ENCODE results near the gene SCN2A.
"Not testable (repeated sequence)": the region's sequence is repeated elsewhere in the genome, so short reads cannot be mapped to it uniquely, and the experiment has no call there.

SCN2A gene

GRCh38 chr2:165256618-165257017, 17.4 kb downstream of the SCN2A start:
- DNase-seq, result no peak

- not testable (repeated sequence) for DNase-seq
Measured at GRCh38 chr2:165260347-165260746, 21.1 kb downstream of the SCN2A start.

GRCh38 chr2:165268754-165269153, 29.5 kb downstream of the SCN2A start:
- no peak for DNase-seq

GRCh38 chr2:165273176-165273575, 34.0 kb downstream of the SCN2A start:
- DNase-seq, result no peak

- no peak for DNase-seq
Measured at GRCh38 chr2:165274698-165275097, 35.5 kb downstream of the SCN2A start.

GRCh38 chr2:165275932-165276331, 36.7 kb downstream of the SCN2A start:
- DNase-seq, result no peak

GRCh38 chr2:165277295-165277694, 38.1 kb downstream of the SCN2A start:
- DNase-seq, result no peak

- no peak for DNase-seq
Measured at GRCh38 chr2:165277860-165278656, 38.8 kb downstream of the SCN2A start.

GRCh38 chr2:165280356-165280755, 41.1 kb downstream of the SCN2A start:
- DNase-seq, result no peak

- DNase-seq, result no peak
Measured at GRCh38 chr2:165281387-165281786, 42.2 kb downstream of the SCN2A start.

- DNase-seq, result no peak
Measured at GRCh38 chr2:165283342-165283741, 44.1 kb downstream of the SCN2A start.

- no peak for DNase-seq
Measured at GRCh38 chr2:165287094-165287778, 48.0 kb downstream of the SCN2A start.

- DNase-seq, result no peak
Measured at GRCh38 chr2:165289069-165289468, 49.9 kb downstream of the SCN2A start.

GRCh38 chr2:165293440-165294420, 54.5 kb downstream of the SCN2A start:
- DNase-seq, result peak; percentile 8

- no peak for DNase-seq
Measured at GRCh38 chr2:165294912-165295311, 55.7 kb downstream of the SCN2A start.

GRCh38 chr2:165295643-165296042, 56.4 kb downstream of the SCN2A start:
- DNase-seq, result no peak

- no peak for DNase-seq
Measured at GRCh38 chr2:165305391-165306096, 66.3 kb downstream of the SCN2A start.

- no peak for DNase-seq
Measured at GRCh38 chr2:165307317-165307716, 68.1 kb downstream of the SCN2A start.

GRCh38 chr2:165311949-165312348, 72.7 kb downstream of the SCN2A start:
- no peak for DNase-seq

- DNase-seq, result no peak
Measured at GRCh38 chr2:165312999-165313398, 73.8 kb downstream of the SCN2A start.

GRCh38 chr2:165313509-165313908, 74.3 kb downstream of the SCN2A start:
- no peak for DNase-seq

- DNase-seq, result no peak
Measured at GRCh38 chr2:165328272-165328671, 89.1 kb downstream of the SCN2A start.

- DNase-seq, result not testable (repeated sequence)
Measured at GRCh38 chr2:165344276-165344675, 105.1 kb downstream of the SCN2A start.
